GM13976 (cell line): Measurements from ENCODE around the gene DOCK8.

ENCODE experiments used
- DNase-seq: peaks from one replicate; pipeline ENCODE4 v3.0.0; 2012; ENCODE audit warnings: low spot score
- CTCF ChIP-seq: IDR thresholded peaks from 2 replicates; pipeline ENCODE4 v1.5.1; 2012; ENCODE audit warnings: borderline replicate concordance, mild to moderate bottlenecking; ENCODE audit not compliant: insufficient read depth; ENCODE audit errors: extremely low read depth, missing control alignments, control extremely low read depth
- in situ Hi-C: fragments of 300-500 bp; cut with MboI; formaldehyde crosslinking; loops from one replicate; pipeline ENCODE4 v1.12.0; 2022; ENCODE audit warnings: low sequenced_read_pairs, mixed read lengths, inconsistent platforms; ENCODE audit not compliant: unreplicated experiment

Gene DOCK8

GRCh38 chr9:488448-488847 is 273.8 kb downstream of the DOCK8 start:
- in situ Hi-C loops: no loop called here
- DNase-seq: no peak
- no peak for TF ChIP-seq CTCF

- DNase-seq: no peak
- no peak for TF ChIP-seq CTCF
- in situ Hi-C loops: no loop called here
Measured at GRCh38 chr9:489198-490197, 274.8 kb downstream of the DOCK8 start.

- TF ChIP-seq CTCF: no peak
- in situ Hi-C loops: no loop called here
- no peak for DNase-seq
Measured at GRCh38 chr9:494764-495163, 280.1 kb downstream of the DOCK8 start.

- in situ Hi-C loops: no loop called here
- TF ChIP-seq CTCF: no peak
- no peak for DNase-seq
Measured at GRCh38 chr9:495739-496138, 281.1 kb downstream of the DOCK8 start.

GRCh38 chr9:503326-503725 is 288.7 kb downstream of the DOCK8 start:
- in situ Hi-C loops: no loop called here
- no peak for DNase-seq
- no peak for TF ChIP-seq CTCF

GRCh38 chr9:503881-504852 is 289.5 kb downstream of the DOCK8 start, which contains the start of gene KANK1:
Gene KANK1 (plus strand): TSS chr9:504695.
- DNase-seq: peak; percentile 92

More at GRCh38 chr9:503881-504852, 289.5 kb downstream of the DOCK8 start, which contains the start of gene KANK1:
- TF ChIP-seq CTCF: peak; percentile 52
- in situ Hi-C loops: no loop called here
